Non-pigmented ciliary epithelial cell (primary cell): ENCODE results near the gene APBB3.

ENCODE experiments used
- DNase-seq: peaks from one replicate; pipeline ENCODE4 v3.0.0-alpha.2; 2010; ENCODE audit warnings: low read depth

The APBB3 gene

GRCh38 chr5:140575309-140575708 is 10.9 kb upstream of the APBB3 start:
- DNase-seq, result no peak

- DNase-seq, result no peak
Observed at GRCh38 chr5:140574165-140574564, 9.8 kb upstream of the APBB3 start.

GRCh38 chr5:140573683-140574082 is 9.3 kb upstream of the APBB3 start:
- no peak for DNase-seq

DNA sequence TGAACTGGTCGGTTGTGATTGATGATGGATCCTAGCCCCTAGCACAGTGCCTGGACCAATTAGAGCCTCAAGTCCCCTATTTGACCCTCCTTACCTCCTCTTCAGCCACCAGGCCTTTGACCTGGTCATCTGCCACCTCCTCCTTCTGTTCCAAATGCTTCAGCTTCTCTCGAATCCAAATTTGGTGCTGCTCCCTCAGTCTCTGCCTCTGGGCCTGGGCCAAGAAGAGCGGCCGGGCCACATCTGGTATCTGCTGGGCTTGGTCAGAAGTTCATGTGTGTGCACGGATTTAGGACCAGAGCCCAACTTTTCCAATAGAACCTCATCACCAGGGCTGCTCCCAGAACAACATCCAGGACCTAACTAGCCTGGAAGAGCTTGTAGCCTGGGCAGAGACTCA is 6.7 kb upstream of the APBB3 start:
- DNase-seq, result no peak

GRCh38 chr5:140570488-140570887 is 6.1 kb upstream of the APBB3 start:
- no peak for DNase-seq

- DNase-seq, result no peak
Observed at GRCh38 chr5:140570058-140570457, 5.7 kb upstream of the APBB3 start.

DNA sequence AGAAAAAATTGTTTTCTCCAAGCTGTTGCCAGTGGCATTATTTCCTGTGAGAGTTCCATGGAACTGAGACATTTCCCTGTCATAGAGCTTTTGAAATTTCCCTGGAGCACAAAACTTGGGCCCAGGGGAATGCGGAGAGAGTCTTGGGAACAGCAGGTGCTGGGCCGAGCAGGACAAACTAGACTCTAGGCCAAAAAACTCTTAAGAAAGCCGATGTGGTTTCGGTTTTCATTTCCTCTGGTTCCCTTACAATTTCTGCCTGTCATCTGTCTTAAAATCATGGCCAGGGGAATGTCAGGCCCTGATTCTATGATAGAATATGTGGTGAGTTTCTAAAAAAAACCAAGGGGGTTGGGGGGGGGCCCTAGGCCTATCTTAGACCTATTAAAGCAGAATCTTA is 4.8 kb upstream of the APBB3 start:
- no peak for DNase-seq

DNA sequence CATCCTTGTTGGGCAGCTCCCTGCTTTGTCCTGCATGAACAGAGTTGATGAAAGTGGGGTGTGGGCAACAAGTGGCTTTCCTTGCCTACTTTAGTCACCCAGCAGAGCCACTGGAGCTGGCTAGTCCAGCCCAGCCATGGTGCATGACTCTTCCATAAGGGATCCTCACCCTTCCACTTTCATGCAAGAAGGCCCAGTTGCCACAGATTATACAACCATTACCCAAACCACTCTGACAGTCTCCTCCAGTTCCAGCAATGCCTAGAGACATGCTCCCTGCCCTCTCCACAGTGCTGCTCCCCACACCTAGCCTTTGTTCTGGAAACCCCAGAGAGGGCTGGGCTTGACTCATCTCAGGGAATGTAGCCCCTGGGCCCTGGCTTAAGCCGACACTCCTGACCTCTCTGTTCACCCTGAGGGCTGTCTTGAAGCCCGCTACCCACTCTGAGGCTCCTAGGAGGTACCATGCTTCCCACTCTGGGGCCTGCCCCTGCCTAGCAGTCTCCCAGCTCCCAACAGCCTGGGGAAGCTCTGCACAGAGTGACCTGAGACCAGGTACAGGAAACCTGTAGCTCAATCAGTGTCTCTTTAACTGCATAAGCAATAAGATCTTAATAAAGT is 4.2 kb upstream of the APBB3 start:
- DNase-seq, result no peak

DNA sequence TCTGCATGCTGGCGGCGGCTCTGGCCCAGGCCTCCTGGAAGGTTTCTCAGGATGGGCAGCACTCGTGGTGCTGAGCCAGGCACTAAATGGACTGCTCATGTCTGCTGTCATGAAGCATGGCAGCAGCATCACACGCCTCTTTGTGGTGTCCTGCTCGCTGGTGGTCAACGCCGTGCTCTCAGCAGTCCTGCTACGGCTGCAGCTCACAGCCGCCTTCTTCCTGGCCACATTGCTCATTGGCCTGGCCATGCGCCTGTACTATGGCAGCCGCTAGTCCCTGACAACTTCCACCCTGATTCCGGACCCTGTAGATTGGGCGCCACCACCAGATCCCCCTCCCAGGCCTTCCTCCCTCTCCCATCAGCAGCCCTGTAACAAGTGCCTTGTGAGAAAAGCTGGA is 3.5 kb upstream of the APBB3 start:
- DNase-seq, result no peak

DNA sequence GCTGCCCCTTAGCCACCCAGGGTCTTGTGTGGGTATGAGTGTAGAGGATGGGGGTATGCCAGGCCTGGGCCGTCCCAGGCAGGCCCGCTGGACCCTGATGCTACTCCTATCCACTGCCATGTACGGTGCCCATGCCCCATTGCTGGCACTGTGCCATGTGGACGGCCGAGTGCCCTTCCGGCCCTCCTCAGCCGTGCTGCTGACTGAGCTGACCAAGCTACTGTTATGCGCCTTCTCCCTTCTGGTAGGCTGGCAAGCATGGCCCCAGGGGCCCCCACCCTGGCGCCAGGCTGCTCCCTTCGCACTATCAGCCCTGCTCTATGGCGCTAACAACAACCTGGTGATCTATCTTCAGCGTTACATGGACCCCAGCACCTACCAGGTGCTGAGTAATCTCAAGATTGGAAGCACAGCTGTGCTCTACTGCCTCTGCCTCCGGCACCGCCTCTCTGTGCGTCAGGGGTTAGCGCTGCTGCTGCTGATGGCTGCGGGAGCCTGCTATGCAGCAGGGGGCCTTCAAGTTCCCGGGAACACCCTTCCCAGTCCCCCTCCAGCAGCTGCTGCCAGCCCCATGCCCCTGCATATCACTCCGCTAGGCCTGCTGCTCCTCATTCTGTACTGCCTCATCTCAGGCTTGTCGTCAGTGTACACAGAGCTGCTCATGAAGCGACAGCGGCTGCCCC is 2.9 kb upstream of the APBB3 start:
- DNase-seq, result no peak

DNA sequence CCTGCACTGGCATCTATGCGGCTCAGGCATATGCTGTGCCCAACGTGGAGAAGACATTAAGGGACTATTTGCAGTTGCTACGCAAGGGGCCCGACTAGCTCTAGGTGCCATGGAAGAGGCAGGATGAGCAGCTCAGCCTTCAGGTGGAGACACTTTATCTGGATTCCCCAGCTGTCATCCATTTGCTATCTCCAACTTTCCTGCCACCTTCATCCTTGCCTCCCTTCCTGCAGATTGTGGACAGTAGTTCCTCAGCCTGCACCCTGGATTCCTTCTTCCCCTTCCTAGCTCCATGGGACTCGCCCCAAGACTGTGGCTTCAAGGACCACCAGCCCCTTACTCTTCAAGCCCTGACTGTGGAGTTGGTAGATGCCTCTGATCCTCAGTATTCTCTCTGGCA is 2.3 kb upstream of the APBB3 start:
- no peak for DNase-seq

GRCh38 chr5:140565780-140566095 is 1.3 kb upstream of the APBB3 start:
- DNase-seq, result no peak

- no peak for DNase-seq
Observed at GRCh38 chr5:140565024-140565779, 804 bp upstream of the APBB3 start.

DNA sequence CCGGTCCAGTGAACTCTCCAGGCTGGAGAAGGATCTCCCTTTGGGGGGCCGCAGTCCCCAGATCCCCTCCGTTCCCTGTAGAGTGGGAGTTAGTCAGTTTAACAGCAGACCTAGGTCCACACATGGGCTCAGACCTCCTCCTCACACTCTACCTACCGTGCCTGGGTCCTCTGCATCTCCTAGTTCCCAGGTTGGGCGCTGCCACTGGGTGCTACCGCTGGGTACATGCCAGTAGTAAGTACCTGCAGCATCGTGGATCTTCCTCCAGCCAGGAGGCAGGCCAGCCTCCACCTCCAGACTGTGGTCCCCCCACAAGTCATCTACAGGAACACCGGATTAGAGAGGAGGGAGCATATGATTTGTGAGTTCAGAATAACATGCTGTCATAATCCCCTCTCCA is 802 bp downstream of the APBB3 start:
- no peak for DNase-seq

DNA sequence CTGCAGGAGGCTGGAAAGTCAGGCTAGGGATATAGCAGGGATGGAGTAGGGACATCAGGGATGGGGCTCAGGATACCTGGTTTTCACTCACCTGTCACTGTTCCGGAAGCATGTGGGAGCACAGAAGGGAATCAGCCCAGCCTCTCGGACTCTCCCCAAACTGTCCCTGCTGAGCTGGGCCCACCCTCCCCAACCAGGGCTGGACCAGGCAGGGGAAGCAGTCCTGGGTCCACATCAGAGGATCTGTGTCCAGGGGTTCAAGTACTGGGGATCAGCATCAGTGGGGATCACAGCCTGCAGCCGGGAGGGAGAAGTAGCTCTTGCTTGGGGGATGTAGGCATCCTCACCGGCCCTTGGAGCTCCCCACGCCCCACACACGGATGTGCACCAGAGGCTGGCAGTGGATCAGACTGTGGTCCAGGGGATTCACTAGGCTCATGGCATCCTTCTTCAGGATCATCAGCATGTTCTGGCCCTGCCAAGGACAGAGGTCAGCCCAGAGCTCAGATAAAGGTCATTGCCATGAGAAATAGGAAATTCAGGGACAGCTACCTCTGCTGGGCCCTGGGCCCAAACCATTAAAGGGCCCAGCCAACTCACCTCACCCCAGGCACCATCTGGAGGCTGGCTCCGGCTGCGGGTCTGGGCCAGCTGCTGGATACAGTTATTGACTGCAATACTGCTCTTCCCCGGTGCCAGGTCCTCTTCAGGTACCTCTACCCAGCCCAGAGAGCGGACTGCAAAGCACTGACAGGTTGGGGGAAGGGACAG is 2.5 kb downstream of the APBB3 start:
- DNase-seq, result no peak

- DNase-seq, result no peak
Observed at GRCh38 chr5:140560227-140560626, 4.2 kb downstream of the APBB3 start.

DNA sequence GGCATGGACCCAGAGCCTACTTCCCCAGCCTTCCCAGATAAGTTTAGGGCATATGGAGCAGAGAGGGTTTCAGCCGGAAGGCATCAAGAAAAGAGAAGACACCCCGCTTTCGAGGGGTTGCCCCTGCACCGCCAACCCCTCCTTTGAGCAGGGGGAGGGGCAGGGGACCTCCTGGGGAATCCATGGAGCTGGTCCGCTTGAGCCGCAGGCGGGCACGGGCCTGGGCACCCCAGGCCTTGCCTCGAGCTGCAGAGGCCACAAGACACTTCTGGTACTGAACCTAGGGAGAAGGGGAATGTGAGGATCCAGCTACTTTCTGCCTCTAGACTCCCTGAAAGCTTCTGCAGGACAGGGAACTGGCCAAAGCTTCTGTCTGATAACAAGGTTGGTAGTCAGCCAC is 5.9 kb downstream of the APBB3 start:
- DNase-seq, result no peak

- DNase-seq, result no peak
Observed at GRCh38 chr5:140557965-140558364, 6.4 kb downstream of the APBB3 start.

GRCh38 chr5:140557136-140557805 is 7.1 kb downstream of the APBB3 start, which contains the start of gene SRA1:
Gene SRA1, minus strand, starts transcription at chr5:140557473. Its CDS starts 21 bp downstream, at chr5:140557452.
- DNase-seq, result peak; percentile 65

GRCh38 chr5:140556438-140556837 is 8.0 kb downstream of the APBB3 start:
- DNase-seq, result no peak

DNA sequence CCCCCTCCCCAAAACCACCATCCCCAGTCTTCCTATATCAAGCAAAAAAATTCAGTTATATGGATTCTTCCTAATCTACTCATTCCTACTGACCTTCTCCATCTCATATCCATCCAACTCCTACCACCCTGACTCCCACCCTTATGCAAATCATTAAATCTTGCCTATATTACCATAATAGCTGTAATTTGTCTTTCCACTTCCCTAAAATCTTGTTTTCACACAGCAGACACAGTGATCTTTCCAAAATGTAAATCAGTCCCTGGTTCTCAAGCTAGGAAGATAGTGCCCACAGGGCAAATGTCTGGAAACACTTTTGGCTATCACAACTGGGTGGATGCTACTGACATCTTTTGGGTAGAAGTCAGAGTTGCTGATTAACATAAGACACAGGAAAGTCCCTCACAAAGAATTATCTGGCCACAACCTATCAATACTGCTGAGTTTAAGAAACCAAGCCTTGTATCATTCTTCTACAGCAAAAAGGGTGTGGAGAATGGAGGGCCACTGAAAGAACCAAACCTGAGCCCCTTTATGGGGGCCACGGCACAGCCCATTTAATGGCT is 8.6 kb downstream of the APBB3 start:
- no peak for DNase-seq

DNA sequence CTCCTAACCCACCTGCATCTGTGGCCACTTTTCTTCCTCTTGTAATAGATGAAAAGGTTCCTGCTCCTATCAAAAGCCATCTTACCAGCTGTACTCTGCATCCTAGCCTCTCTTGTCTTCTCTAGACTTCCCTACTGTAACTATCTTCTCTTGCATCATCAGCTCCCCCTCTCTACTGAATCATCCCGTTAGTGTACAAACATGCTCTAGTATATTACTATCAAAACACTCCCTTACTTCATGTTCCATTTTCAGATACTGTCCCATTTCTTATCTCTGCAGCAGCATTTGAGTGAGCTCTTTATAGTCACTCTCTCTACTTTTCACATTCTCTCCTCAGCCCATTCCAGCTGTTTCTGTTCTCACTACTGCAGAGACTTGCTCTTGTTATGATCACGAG is 9.9 kb downstream of the APBB3 start:
- DNase-seq, result no peak
